Endothelial cell of umbilical vein (primary cell): ENCODE measurements around the gene SEC22B. TPM values are rescaled to one million over a fixed set of nuclear protein-coding genes. Genes with fewer than 3 reads are reported as not detected.
"Not testable (repeated sequence)": the region's sequence is repeated elsewhere in the genome, so short reads cannot be mapped to it uniquely, and the experiment has no call there.

Source experiments
- BruUV-seq: library from RNA; stranded (reverse); fragments of 400-500 nt; replicated peaks from 2 replicates; lab custom pipeline; 2021; lab: Mats Ljungman, UMichigan
- CTCF ChIA-PET: fragments of 300-600, 350-600 bp; sonication (Branson Sonifier 250); formaldehyde crosslinking; loops from one replicate; lab custom pipeline; 2021; ENCODE audit warnings: antibody characterized with exemption, inconsistent platforms; lab: Charles Lee
- POLR2A ChIA-PET: fragments of 300-600, 350-600 bp; sonication (Branson Sonifier 250); formaldehyde crosslinking; loops from one replicate; lab custom pipeline; 2021; ENCODE audit warnings: antibody characterized with exemption, inconsistent platforms; lab: Charles Lee
- DNase-seq: peaks from one replicate; pipeline ENCODE4 v3.0.0-alpha.2; 2011; ENCODE audit warnings: low read depth, low spot score
- FAIRE-seq: peaks from 2 replicates; lab custom pipeline; 2011; peaks lifted over from hg19 to GRCh38; lab: Jason Lieb, UNC
- H2AFZ ChIP-seq: 2 replicates; pipeline ENCODE4 v1.6.0; 2012; ENCODE audit warnings: low read depth, low read length, control low read depth, inconsistent platforms
- H3K27ac ChIP-seq: 2 replicates; pipeline ENCODE4 v1.5.1; 2011; ENCODE audit warnings: low read depth, mild to moderate bottlenecking, control low read depth, low read length, moderate library complexity; ENCODE audit not compliant: insufficient read depth
- H3K27me3 ChIP-seq, 2 experiments: 2 replicates each; pipeline versions ENCODE4 v1.6.0 to v1.6.1; 2011; ENCODE audit warnings: low read length in 2 of 2, mixed read lengths in 1 of 2; ENCODE audit not compliant: control insufficient read depth in 2 of 2, insufficient read depth in 2 of 2
- H3K36me3 ChIP-seq, 2 experiments: 2 replicates in 1 of 2; 3 replicates in 1 of 2; pipeline ENCODE4 v1.5.1; 2011; ENCODE audit warnings: low read length in 2 of 2, mild to moderate bottlenecking in 1 of 2, moderate library complexity in 1 of 2; ENCODE audit not compliant: control insufficient read depth in 2 of 2, insufficient read depth in 2 of 2; ENCODE audit errors: extremely low read depth in 1 of 2
- H3K4me1 ChIP-seq: 3 replicates; pipeline ENCODE4 v1.5.1; 2011; ENCODE audit warnings: mild to moderate bottlenecking, low read length; ENCODE audit not compliant: control insufficient read depth, insufficient read depth; ENCODE audit errors: extremely low read depth
- H3K4me2 ChIP-seq: 2 replicates; pipeline ENCODE4 v1.6.1; 2011; ENCODE audit warnings: low read length, control low read depth, mixed read lengths; ENCODE audit not compliant: insufficient read depth
- H3K4me3 ChIP-seq, 3 experiments: fragments of 200-600 bp in 1 of 3; sonication (generic), shearing (Covaris generic) in 1 of 3; replicated peaks in 1 of 3; 2 replicates each; pipeline ENCODE4 v1.5.1; 2011 to 2016; ENCODE audit warnings: control low read depth in 3 of 3, low read length in 3 of 3, mild to moderate bottlenecking in 2 of 3, inconsistent platforms in 1 of 3, low read depth in 1 of 3, moderate library complexity in 1 of 3; ENCODE audit not compliant: insufficient read depth in 1 of 3
- H3K79me2 ChIP-seq: 2 replicates; pipeline ENCODE4 v1.6.0; 2012; ENCODE audit warnings: low read length, inconsistent platforms; ENCODE audit not compliant: control insufficient read depth, insufficient read depth
- H3K9ac ChIP-seq: replicated peaks from 2 replicates; pipeline ENCODE3; 2011; ENCODE audit warnings: low read length, control low read depth; ENCODE audit not compliant: insufficient read depth; ENCODE audit errors: extremely low read depth
- H3K9me1 ChIP-seq: replicated peaks from 3 replicates; pipeline ENCODE4 v1.6.0; 2011; ENCODE audit warnings: mild to moderate bottlenecking, low read length; ENCODE audit not compliant: control insufficient read depth, insufficient read depth; ENCODE audit errors: extremely low read depth
- H3K9me3 ChIP-seq: replicated peaks from 2 replicates; pipeline ENCODE4 v1.5.1; 2012; ENCODE audit warnings: low read length, inconsistent platforms; ENCODE audit not compliant: control insufficient read depth, insufficient read depth
- H4K20me1 ChIP-seq: replicated peaks from 2 replicates; pipeline ENCODE3; 2011; ENCODE audit warnings: mild to moderate bottlenecking, low read length; ENCODE audit not compliant: control insufficient read depth, insufficient read depth; ENCODE audit errors: extremely low read depth
- dilution Hi-C: fragments of 300-500 bp; cut with MboI; formaldehyde crosslinking; loops from one replicate; pipeline ENCODE4 v1.15.0; 2019; ENCODE audit warnings: low sequenced_read_pairs; ENCODE audit not compliant: extremely low pct_ligation_motif_present
- intact Hi-C: fragments of 100-400 bp; cut with micrococcal nuclease; formaldehyde crosslinking; loops from one replicate; pipeline ENCODE4 v1.10.0; 2022
- polyA plus RNA-seq, 4 experiments: library from polyadenylated mRNA; depleted of rRNA in 3 of 4; stranded (reverse) in 3 of 4; unstranded in 1 of 4; fragments of >200 nt; gene quantifications; 2 replicates each; pipeline versions ENCODE4 v1.2.1 to v1.2.3, GENCODE V29; 2011 to 2012; ENCODE audit warnings: missing spikeins in 1 of 4
- total RNA-seq: library from RNA; stranded (reverse); gene quantifications from 2 replicates; pipeline ENCODE4 v1.2.3, GENCODE V29; 2021

Gene SEC22B
- total and polyA plus RNA-seq, 2 donors (not counting 3 experiments of a cell fraction or from before 2014, with no cell fraction given), result 14.2 to 27.3 TPM

GRCh38 chr1:120188626-120189025 lies 12.3 kb upstream of the SEC22B start:
- POLR2A ChIA-PET, H3K9me1 ChIP-seq, H3K4me1 ChIP-seq, CTCF ChIA-PET, DNase-seq, H4K20me1 ChIP-seq, H3K9ac ChIP-seq, BruUV-seq, H3K27me3 ChIP-seq, dilution Hi-C loops, FAIRE-seq, intact Hi-C loops, H3K4me2 ChIP-seq, H3K9me3 ChIP-seq, H3K79me2 ChIP-seq, H3K4me3 ChIP-seq, H3K27ac ChIP-seq, H2AFZ ChIP-seq, H3K36me3 ChIP-seq: not testable (repeated sequence)

- H3K36me3 ChIP-seq, H3K4me3 ChIP-seq, H3K79me2 ChIP-seq, H4K20me1 ChIP-seq, H3K4me1 ChIP-seq, H2AFZ ChIP-seq, FAIRE-seq, H3K9me1 ChIP-seq, POLR2A ChIA-PET, BruUV-seq, H3K9me3 ChIP-seq, H3K27ac ChIP-seq, H3K4me2 ChIP-seq, dilution Hi-C loops, H3K27me3 ChIP-seq, DNase-seq, intact Hi-C loops, CTCF ChIA-PET, H3K9ac ChIP-seq: not testable (repeated sequence)
Observed at GRCh38 chr1:120182176-120182707, 5.9 kb upstream of the SEC22B start.

- BruUV-seq, H3K9me3 ChIP-seq, H4K20me1 ChIP-seq, CTCF ChIA-PET, intact Hi-C loops, H3K27me3 ChIP-seq, dilution Hi-C loops, H3K4me3 ChIP-seq, FAIRE-seq, H3K4me1 ChIP-seq, H3K9me1 ChIP-seq, H3K36me3 ChIP-seq, POLR2A ChIA-PET, H3K9ac ChIP-seq: not testable (repeated sequence)
- peak; percentile 55 for DNase-seq
- Histone ChIP-seq H3K27ac (peak overlapping the region; percentile 67), H3K4me2 (peak overlapping the region; percentile 37), H3K79me2 (peaks cover 11% of the 10 kb centered on the region), H2AFZ (peak overlapping the region; percentile 54)
Observed at GRCh38 chr1:120179811-120180690, 3.7 kb upstream of the SEC22B start.
